Measurements from ENCODE around the gene MT1H.

MT1H gene

GRCh38 chr16:56636616-56637413, 32.8 kb upstream of the MT1H start:
- no peak for DNase-seq

DNA sequence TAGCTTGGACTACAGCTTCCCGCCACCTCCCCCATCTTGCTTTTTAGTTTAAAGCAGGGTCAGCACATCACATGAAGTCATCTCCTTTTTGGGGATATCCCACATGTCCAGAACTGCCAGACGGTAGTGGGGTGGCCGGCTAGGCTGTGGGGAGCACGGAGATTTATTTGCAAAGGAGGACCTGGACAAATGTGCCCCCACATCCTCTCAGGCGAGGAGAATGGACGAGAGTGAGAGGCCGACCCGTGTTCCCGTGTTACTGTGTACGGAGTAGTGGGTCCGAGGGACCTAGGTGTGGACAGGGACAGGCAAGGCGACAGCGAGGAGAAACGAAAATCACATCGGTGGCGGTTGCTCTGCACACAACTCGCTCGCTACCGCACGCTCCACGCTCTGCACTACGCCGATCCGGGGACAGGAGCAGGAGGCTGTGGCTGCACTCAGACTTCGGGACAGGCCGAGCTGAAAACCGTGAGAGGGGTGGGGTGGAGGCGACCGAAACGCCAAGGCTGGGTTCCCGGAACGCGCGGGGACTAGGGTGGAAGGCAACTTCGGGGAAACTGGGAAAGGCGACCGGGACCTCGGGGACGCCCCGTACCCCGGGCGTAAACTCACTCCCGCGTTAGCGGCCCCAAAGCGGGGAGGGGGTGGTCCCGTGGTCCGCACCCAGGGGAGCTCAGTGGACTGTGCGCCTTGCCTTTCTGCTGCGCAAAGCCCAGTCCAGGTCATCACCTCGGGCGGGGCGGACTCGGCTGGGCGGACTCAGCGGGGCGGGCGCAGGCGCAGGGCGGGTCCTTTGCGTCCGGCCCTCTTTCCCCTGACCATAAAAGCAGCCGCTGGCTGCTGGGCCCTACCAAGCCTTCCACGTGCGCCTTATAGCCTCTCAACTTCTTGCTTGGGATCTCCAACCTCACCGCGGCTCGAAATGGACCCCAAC, 31.5 kb upstream of the MT1H start, which contains the start of gene MT1A:
MT1A (plus strand) TSS at position 853 of the 937 bp plus-strand sequence; CDS start at position 926, 73 bp downstream.
- DNase-seq: no peak

- no peak for DNase-seq
Observed at GRCh38 chr16:56639045-56639444, 30.6 kb upstream of the MT1H start.

GRCh38 chr16:56640076-56640475, 29.5 kb upstream of the MT1H start:
- no peak for DNase-seq

- DNase-seq: no peak
Observed at GRCh38 chr16:56641166-56641565, 28.4 kb upstream of the MT1H start.

DNA sequence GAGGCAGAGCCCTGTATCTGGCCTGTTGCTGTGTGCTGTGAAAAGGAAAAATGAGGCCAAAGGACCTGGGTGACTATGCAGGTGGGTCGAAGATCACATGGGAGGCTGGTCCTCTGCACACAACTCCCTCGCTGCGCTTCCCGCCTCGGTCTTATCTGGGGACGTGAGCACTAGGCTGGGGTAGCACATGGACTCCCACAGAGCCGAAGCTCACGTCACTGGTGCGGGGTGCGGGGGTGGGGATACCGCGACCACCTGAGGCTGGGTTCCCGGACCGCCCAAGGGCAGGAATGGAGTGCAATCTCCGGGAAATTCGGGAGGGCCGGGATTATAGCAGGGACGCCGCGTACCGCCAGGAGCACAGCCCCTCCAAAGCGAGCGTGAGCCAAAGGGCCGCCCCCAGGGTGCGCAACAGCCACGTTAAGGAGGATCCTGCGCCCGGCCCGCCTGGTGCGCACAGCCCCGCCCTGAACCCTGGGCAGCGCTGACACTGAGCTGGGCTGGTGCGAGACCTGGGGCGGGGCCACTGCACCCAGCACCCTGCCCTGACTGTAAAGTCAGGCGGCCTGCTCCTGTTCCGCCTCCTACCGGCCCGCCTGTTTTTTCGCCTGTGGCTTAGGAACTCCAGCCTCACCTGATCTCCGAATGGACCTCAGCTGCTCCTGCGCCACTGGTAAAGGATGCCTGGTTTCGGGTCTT, 26.4 kb upstream of the MT1H start:
- peak; percentile 68 for DNase-seq

- DNase-seq: no peak
Observed at GRCh38 chr16:56643833-56644232, 25.8 kb upstream of the MT1H start.

DNA sequence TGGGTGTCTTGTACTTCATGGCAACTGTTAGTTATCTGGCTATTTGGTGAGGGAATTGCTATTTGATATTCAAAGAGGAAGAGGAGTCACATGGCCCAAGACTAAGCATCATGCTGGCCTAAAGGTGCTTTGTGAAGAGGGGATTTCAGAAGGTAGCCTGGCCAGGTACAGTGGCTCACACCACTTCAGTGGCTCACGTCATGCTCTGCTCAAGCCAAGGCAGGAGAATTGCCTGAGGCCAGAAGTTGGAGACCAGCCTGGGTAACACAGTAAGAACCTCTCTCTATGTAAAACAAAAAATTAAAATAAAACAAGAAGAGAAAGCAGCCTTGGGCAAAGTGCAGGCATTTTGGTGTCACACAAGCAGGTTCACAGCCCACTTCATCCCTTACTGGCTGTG, 24.3 kb upstream of the MT1H start:
- DNase-seq: no peak

GRCh38 chr16:56645838-56646237, 23.8 kb upstream of the MT1H start:
- DNase-seq: no peak

GRCh38 chr16:56647641-56648431, 21.8 kb upstream of the MT1H start:
- DNase-seq: no peak

DNA sequence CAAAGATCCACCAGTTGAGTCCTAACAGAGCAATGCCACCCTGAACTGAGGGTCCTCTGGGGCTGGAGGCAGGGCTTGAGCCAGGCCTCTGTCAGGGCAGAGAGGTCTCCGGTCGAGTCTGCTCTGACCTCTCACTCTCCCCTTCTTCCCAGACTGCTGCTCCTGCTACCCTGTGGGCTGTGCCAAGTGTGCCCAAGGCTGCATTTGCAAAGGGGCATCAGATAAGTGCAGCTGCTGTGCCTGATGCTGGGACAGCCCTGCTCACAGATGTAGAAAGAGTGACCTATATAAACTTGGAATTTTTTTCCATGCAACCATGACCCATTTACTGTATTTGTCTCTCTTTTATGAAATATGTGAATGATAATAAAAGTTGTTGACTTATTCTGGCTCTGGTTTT, 20.3 kb upstream of the MT1H start:
- no peak for DNase-seq

DNA sequence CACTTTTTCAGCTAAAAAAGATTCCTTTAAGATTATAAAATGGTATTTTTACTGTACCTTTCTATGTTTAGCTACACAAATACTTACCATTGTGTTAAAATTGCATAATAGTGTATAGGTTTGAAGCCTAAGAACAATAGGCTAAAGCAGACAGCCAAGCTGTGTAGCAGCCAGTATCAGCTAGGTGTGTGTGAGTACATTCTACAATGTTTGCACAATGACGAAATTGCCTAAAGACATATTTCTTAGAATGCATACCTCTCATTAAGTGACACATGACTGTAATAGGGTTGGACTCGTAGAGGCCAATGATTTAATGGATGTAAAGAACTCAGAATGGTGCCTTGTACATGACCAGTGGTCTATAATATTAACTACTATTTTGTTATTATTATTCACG, 19.8 kb upstream of the MT1H start:
- no peak for DNase-seq

- DNase-seq: no peak
Observed at GRCh38 chr16:56651586-56651985, 18.0 kb upstream of the MT1H start, which contains the start of gene MT1B. MT1B (plus strand) TSS chr16:56651886; CDS start chr16:56651954, 68 bp downstream.

GRCh38 chr16:56652600-56652999, 17.0 kb upstream of the MT1H start:
- no peak for DNase-seq

DNA sequence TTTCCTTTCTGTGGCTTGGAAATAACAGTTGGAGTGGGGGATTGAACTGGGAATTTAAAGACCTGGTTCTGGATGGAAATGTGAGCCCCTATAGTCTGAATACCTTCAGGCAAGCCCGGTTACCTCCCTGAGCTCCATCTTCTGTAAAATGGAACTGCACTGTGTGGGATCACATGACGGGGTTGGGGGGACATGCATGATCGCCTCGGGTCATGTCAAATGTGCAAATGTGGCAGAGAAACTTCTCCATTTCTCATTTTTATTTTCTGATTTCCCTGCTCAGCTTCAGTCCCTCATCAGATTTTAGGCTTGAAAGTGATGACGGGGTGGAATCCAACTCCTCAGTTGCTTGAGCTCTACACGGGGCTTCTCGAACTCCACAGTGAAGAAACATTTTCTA, 16.4 kb upstream of the MT1H start:
- no peak for DNase-seq

DNA sequence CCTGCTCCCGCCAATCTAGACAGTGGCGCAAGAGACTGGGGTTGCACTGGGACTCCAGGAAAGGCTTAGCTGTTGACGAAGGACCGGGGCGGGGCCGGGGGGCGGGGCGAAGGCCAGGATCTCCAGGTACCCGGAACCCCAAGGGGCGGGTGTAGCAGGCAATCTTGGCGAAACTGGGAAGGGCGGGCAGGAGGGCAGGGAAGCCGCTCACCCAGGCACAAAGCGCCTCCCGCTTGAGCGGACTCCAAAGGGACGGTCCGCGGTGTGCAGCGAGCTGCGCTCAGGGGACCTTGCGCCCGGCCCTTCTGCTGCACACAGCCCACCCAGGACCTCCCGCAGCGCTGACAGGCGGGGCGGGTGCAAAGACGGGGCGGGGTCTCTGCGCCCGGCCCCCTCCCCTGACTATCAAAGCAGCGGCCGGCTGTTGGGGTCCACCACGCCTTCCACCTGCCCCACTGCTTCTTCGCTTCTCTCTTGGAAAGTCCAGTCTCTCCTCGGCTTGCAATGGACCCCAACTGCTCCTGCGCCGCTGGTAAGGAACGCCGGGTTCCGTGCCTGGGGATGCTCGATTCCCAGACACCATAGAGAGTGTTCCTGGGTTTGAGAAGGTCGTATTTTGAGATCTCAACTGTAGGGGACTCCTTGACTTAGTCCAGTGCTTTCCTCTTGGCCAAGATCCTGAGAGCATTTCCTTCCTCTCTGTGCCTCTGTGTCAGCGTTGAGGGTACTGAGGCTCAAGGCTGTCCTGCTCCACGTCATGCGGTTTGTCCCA, 11.9 kb upstream of the MT1H start, which contains the start of gene MT1F:
MT1F (plus strand) TSS at position 405 of the 772 bp plus-strand sequence; CDS start at position 505, 100 bp downstream.
- DNase-seq: peak; percentile 75

- no peak for DNase-seq
Observed at GRCh38 chr16:56658327-56658875, 11.2 kb upstream of the MT1H start.

GRCh38 chr16:56662357-56663354, 7.0 kb upstream of the MT1H start:
- peak; percentile 36 for DNase-seq

DNA sequence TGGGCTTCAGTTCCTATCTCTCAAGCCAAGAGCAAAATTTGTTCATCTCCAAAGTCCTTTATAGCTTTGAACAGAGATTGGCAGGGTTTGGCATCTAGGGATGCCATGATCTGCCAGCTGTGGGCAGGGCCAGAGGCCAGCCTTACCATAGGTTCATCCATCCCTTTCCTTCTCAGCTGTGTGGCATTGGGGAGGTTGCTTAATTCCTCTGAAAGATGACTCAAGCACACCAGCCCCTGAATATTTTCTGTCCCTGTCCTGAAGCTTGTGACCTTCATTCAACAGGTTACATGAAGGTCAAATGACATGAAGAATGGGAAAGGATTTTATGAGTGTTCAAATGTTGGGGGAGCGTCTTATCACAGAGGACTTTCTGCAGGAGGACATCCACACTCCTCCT, 5.1 kb upstream of the MT1H start:
- DNase-seq: no peak
